Mesendoderm (in vitro differentiated cells): Measurements from ENCODE around the gene RSU1. TPM values are rescaled to one million over a fixed set of nuclear protein-coding genes. Genes with fewer than 3 reads are reported as not detected.

ENCODE experiments used
- DNase-seq: peaks from one replicate; pipeline ENCODE4 v3.0.0; 2013
- H2AK5ac ChIP-seq: 2 replicates; pipeline ENCODE4 v1.6.1; 2013; ENCODE audit warnings: low read length, inconsistent platforms
- H2BK120ac ChIP-seq: 2 replicates; pipeline ENCODE4 v1.6.1; 2013; ENCODE audit warnings: low read depth, mild to moderate bottlenecking, low read length, moderate library complexity, mixed read lengths
- H2BK15ac ChIP-seq: replicated peaks from 2 replicates; pipeline ENCODE4 v1.6.1; 2013; ENCODE audit warnings: low read depth, mild to moderate bottlenecking, moderate library complexity
- H2BK5ac ChIP-seq: 2 replicates; pipeline ENCODE4 v1.6.1; 2013; ENCODE audit warnings: low read length, inconsistent platforms
- H3K18ac ChIP-seq: 2 replicates; pipeline ENCODE4 v1.6.1; 2013; ENCODE audit warnings: mild to moderate bottlenecking, low read length, mixed read lengths
- H3K23ac ChIP-seq: one replicate; pipeline ENCODE4 v1.6.1; 2013; ENCODE audit warnings: low read length
- H3K27ac ChIP-seq: 2 replicates; pipeline ENCODE4 v1.5.1; 2013; ENCODE audit warnings: low read depth, mild to moderate bottlenecking, inconsistent platforms, low read length, moderate library complexity
- H3K27me3 ChIP-seq: 2 replicates; pipeline ENCODE4 v1.6.1; 2013; ENCODE audit warnings: low read length, control low read depth, mild to moderate bottlenecking, inconsistent platforms; ENCODE audit not compliant: insufficient read depth, poor library complexity
- H3K36me3 ChIP-seq: 2 replicates; pipeline ENCODE4 v1.6.1; 2013; ENCODE audit warnings: low read length, inconsistent platforms; ENCODE audit not compliant: control insufficient read depth, insufficient read depth
- H3K4ac ChIP-seq: one replicate; pipeline ENCODE4 v1.6.1; 2013; ENCODE audit warnings: low read depth, mild to moderate bottlenecking, low read length, moderate library complexity
- H3K4me1 ChIP-seq: 2 replicates; pipeline ENCODE4 v1.6.1; 2013; ENCODE audit warnings: low read depth, low read length, inconsistent platforms; ENCODE audit not compliant: control insufficient read depth
- H3K4me2 ChIP-seq: 2 replicates; pipeline ENCODE4 v1.6.1; 2013; ENCODE audit warnings: low read length
- H3K4me3 ChIP-seq: 2 replicates; pipeline ENCODE4 v1.5.1; 2013; ENCODE audit warnings: mild to moderate bottlenecking, low read length
- H3K56ac ChIP-seq: one replicate; pipeline ENCODE4 v1.6.1; 2013; ENCODE audit warnings: low read length
- H3K79me1 ChIP-seq: 2 replicates; pipeline ENCODE4 v1.6.1; 2013; ENCODE audit warnings: low read length, inconsistent platforms
- H3K79me2 ChIP-seq: 2 replicates; pipeline ENCODE4 v1.6.1; 2013; ENCODE audit warnings: mild to moderate bottlenecking, low read length; ENCODE audit not compliant: control insufficient read depth, insufficient read depth
- H3K9ac ChIP-seq: 2 replicates; pipeline ENCODE4 v1.6.1; 2013; ENCODE audit warnings: low read length, inconsistent platforms
- H4K5ac ChIP-seq: one replicate; pipeline ENCODE4 v1.6.1; 2013; ENCODE audit warnings: low read length
- H4K8ac ChIP-seq: one replicate; pipeline ENCODE4 v1.6.1; 2013; ENCODE audit warnings: low read depth, mild to moderate bottlenecking, control low read depth, low read length, moderate library complexity
- WGBS: extraction: QIAGEN DNeasy Blood & Tissue Kit; methylation state at CpG from one replicate; pipeline ENCODE4 v1.1.7; 2013; ENCODE audit warnings: low lambda C conversion rate, missing lambda C conversion rate; ENCODE audit not compliant: insufficient coverage; ENCODE audit errors: extremely low coverage; 5-methylcytosine and 5-hydroxymethylcytosine counted together
- small RNA-seq: library from polyadenylated mRNA; stranded (forward); fragments of <200 nt; extraction: miRNeasy Mini kit (QIAGEN cat#:217004); gene quantifications from one replicate; pipeline ENCODE3, GENCODE V24; 2013; ENCODE audit not compliant: insufficient read depth

RSU1 gene

DNA sequence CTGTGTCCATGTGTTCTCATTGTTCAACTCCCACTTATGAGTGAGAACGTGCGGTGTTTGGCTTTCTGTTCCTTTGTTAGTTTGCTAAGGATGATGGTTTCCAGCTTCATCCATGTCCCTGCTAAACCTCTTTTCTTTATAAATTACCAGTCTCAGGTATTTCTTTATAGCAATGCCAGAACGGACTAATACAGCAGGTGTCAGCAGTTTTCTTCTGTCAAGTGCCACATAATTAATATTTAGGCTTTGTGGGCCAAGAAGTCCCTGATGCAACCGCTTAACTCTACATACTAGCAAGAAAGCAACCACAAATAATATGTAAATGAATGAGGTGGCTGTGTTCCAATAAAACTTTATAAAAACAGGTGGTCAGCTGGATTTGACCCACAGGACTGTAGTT is 269.3 kb downstream of the RSU1 start:
- no peak overlapping the region for H4K8ac ChIP-seq
- H2BK5ac ChIP-seq = no peak overlapping the region
- WGBS = no CpG with 5 or more reads among the region's 4 CpGs

DNA sequence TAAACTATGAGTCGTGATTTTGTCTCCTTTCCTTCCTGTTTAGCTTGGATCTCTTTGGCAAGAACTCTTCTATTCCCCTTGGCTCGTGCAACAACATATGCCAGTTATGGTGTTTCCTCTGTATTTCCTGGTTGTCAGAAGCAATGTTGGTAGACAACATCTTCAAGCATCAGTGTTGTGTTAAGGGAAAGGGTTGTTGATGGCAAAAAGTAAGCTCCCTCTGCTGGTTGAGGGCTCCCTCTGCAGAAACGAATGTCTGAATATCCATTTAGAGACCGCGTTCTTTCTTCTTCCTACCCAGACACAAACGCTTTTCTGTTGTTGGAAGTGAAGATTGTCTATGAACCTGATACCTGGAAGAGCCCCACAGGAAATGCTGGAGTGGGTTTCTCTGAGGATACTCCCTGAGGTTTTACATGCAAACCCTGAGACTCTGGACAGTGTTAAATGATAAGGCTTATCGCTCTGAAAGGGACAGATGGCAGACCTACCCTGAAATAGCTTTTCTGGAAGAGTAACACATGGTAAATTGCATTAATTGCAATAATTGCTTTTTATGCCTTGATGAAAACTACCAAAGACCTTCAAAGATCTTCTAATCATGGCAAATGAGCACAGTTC is 272.0 kb downstream of the RSU1 start:
- H3K36me3 ChIP-seq = no peaks in the 10 kb centered on the region
- WGBS = no CpG with 5 or more reads among the region's 7 CpGs
- H3K56ac ChIP-seq = no peak overlapping the region
- H3K4me1 ChIP-seq = no peaks in the 10 kb centered on the region
- no peak overlapping the region for H2BK120ac ChIP-seq
- no peak overlapping the region for H3K27ac ChIP-seq
- no peak overlapping the region for H2BK15ac ChIP-seq
- H3K79me2 ChIP-seq = no peaks in the 10 kb centered on the region
- no peak overlapping the region for H4K8ac ChIP-seq
- no peak overlapping the region for H2AK5ac ChIP-seq
- no peaks in the 10 kb centered on the region for H3K79me1 ChIP-seq
- H3K18ac ChIP-seq = no peak overlapping the region
- H2BK5ac ChIP-seq = no peak overlapping the region
- H3K4ac ChIP-seq = no peak overlapping the region
- H4K5ac ChIP-seq = no peak overlapping the region
- no peaks in the 10 kb centered on the region for H3K27me3 ChIP-seq
- no peak overlapping the region for H3K23ac ChIP-seq
- H3K4me2 ChIP-seq = no peak overlapping the region
- H3K9ac ChIP-seq = no peak overlapping the region
- H3K4me3 ChIP-seq = no peak overlapping the region
- peak; percentile 59 for DNase-seq

More for the DNA sequence above, 269.3 kb downstream of the RSU1 start:
- H3K27ac ChIP-seq = no peak overlapping the region
- no peak overlapping the region for H3K18ac ChIP-seq
- no peak overlapping the region for H3K4ac ChIP-seq
- H2BK120ac ChIP-seq = no peak overlapping the region
- no peaks in the 10 kb centered on the region for H3K27me3 ChIP-seq
- no peak overlapping the region for H3K4me3 ChIP-seq
- no peak overlapping the region for H3K56ac ChIP-seq
- H3K4me1 ChIP-seq = no peaks in the 10 kb centered on the region
- H3K36me3 ChIP-seq = no peaks in the 10 kb centered on the region
- no peak overlapping the region for H3K4me2 ChIP-seq
- no peak for DNase-seq
- H3K23ac ChIP-seq = no peak overlapping the region
- no peak overlapping the region for H2AK5ac ChIP-seq
- no peaks in the 10 kb centered on the region for H3K79me1 ChIP-seq
- no peak overlapping the region for H3K9ac ChIP-seq
- no peak overlapping the region for H4K5ac ChIP-seq
- H2BK15ac ChIP-seq = no peak overlapping the region
- no peaks in the 10 kb centered on the region for H3K79me2 ChIP-seq

DNA sequence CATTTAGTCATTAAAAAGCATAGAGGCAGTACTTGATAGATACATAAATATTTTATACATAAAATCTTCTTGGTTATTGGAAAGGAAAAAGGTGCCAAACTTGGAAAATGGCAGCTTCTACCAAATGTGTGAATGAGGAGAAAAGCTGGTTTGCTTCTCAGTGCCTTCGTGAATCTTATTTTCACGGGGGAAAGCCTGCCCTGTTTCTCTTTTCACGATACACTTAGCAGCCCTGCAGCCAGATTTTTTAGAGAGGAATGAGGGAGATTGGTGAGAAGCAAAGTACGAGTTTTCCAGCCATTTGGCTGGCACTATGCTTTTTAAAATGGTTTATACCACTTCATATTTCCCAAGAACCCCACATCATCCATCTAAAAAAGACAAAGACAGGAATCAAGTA is 272.6 kb downstream of the RSU1 start:
- Histone ChIP-seq H2BK120ac (no peak overlapping the region), H2BK5ac (no peak overlapping the region), H3K36me3 (no peaks in the 10 kb centered on the region), H3K9ac (no peak overlapping the region), H3K79me2 (no peaks in the 10 kb centered on the region), H3K56ac (no peak overlapping the region), H3K79me1 (no peaks in the 10 kb centered on the region), H3K23ac (no peak overlapping the region), H2AK5ac (no peak overlapping the region), H3K4ac (no peak overlapping the region), H3K27ac (no peak overlapping the region), H3K18ac (no peak overlapping the region), H3K4me1 (no peaks in the 10 kb centered on the region), H3K4me3 (no peak overlapping the region), H2BK15ac (no peak overlapping the region), H4K5ac (no peak overlapping the region), H3K4me2 (no peak overlapping the region), H4K8ac (no peak overlapping the region), H3K27me3 (no peaks in the 10 kb centered on the region)
- WGBS = no CpG with 5 or more reads among the region's 4 CpGs
- no peak for DNase-seq

DNA sequence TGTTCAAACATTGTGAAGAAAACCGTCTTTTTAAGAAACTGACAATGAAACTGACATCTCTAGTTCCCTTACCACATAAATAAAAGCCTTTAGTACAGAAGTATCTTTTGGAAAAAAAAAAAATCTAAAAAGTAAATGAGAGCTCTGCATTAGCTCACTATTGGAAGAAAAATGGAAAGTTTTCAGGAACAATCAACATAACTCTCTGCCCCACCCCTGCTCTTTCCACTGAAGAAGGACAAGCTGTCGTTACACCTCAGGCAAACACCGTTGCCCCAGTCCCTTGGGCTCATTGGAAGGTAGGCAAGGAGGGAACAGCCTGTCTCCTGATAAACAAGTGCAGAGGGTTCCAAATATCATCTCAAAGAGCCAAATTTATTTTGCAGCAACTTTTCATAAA is 273.1 kb downstream of the RSU1 start:
- Histone ChIP-seq H3K18ac (no peak overlapping the region), H2AK5ac (no peak overlapping the region), H4K8ac (no peak overlapping the region), H3K27ac (no peak overlapping the region), H3K79me1 (no peaks in the 10 kb centered on the region), H3K4ac (no peak overlapping the region), H3K36me3 (no peaks in the 10 kb centered on the region), H3K23ac (no peak overlapping the region), H3K79me2 (no peaks in the 10 kb centered on the region), H2BK120ac (no peak overlapping the region), H4K5ac (no peak overlapping the region), H2BK15ac (no peak overlapping the region), H2BK5ac (no peak overlapping the region), H3K4me2 (no peak overlapping the region), H3K4me3 (no peak overlapping the region), H3K4me1 (no peaks in the 10 kb centered on the region), H3K56ac (no peak overlapping the region), H3K9ac (no peak overlapping the region), H3K27me3 (no peaks in the 10 kb centered on the region)
- no CpG with 5 or more reads among the region's 3 CpGs for WGBS
- no peak for DNase-seq

Small RNA genes lying within 50 kb of the gene (small RNA-seq; reads per million reads assigned to genes)
- not detected for gene RF02271
